SK-N-SH treated with all-trans-retinoic acid at 6 μM for 48 hours (cell line): ENCODE results near the gene MPP2.

Experiments used
- ATAC-seq: fragments of 200-7000 bp; cut with Tn5 transposase; 3 replicates; pipeline ENCODE4 v1.9.1; 2020; ENCODE audit warnings: mild to moderate bottlenecking, moderate library complexity
- CSDC2 ChIP-seq: fragments of 250-450 bp; sonication (Bioruptor Pico); IDR thresholded peaks from 2 replicates; pipeline ENCODE4 v1.5.0; 2020; ENCODE audit warnings: mild to moderate bottlenecking, moderate library complexity
- GLIS3 ChIP-seq: fragments of 250-450 bp; sonication (Bioruptor Pico); IDR thresholded peaks from 2 replicates; pipeline ENCODE4 v1.5.0; 2020; ENCODE audit warnings: mild to moderate bottlenecking, moderate library complexity
- ISL1 ChIP-seq: fragments of 250-450 bp; sonication (Bioruptor Pico); IDR thresholded peaks from 2 replicates; pipeline ENCODE4 v2.1.2; 2022; ENCODE audit warnings: mild to moderate bottlenecking, moderate library complexity
- SNAI2 ChIP-seq: fragments of 250-450 bp; sonication (Bioruptor Pico); IDR thresholded peaks from 2 replicates; pipeline ENCODE4 v1.5.0; 2020; ENCODE audit warnings: mild to moderate bottlenecking, moderate library complexity
- TCF4 ChIP-seq: fragments of 250-450 bp; sonication (Bioruptor Pico); IDR thresholded peaks from 2 replicates; pipeline ENCODE4 v1.8.0; 2021; ENCODE audit warnings: mild to moderate bottlenecking, moderate library complexity, borderline replicate concordance
- TOX ChIP-seq: fragments of 250-450 bp; sonication (Bioruptor Pico); IDR thresholded peaks from 2 replicates; pipeline ENCODE4 v1.8.0; 2021; ENCODE audit warnings: mild to moderate bottlenecking, moderate library complexity, borderline replicate concordance
- ZC3H10 ChIP-seq: fragments of 250-450 bp; sonication (Bioruptor Pico); IDR thresholded peaks from 2 replicates; pipeline ENCODE4 v1.5.1; 2021; ENCODE audit warnings: mild to moderate bottlenecking, moderate library complexity
- ZFP3 ChIP-seq: fragments of 250-450 bp; sonication (Bioruptor Pico); IDR thresholded peaks from 2 replicates; pipeline ENCODE4 v1.5.0; 2020; ENCODE audit warnings: mild to moderate bottlenecking, moderate library complexity
- ZNF565 ChIP-seq: fragments of 450-650 bp; formaldehyde crosslinking; conservative IDR thresholded peaks from 2 replicates; pipeline ENCODE4 v1.5.0; 2020; ENCODE audit warnings: low read depth, mild to moderate bottlenecking, moderate library complexity
- TF ChIP-seq, protein P1 (sequence below): fragments of 250-450 bp; sonication (Bioruptor Pico); IDR thresholded peaks from 2 replicates; pipeline ENCODE4 v1.8.0; 2021; ENCODE audit warnings: low read depth, mild to moderate bottlenecking, moderate library complexity, borderline replicate concordance
- TF ChIP-seq, protein P2 (sequence below): fragments of 250-450 bp; sonication (Bioruptor Pico); IDR thresholded peaks from 2 replicates; pipeline ENCODE4 v1.5.0; 2020; ENCODE audit warnings: mild to moderate bottlenecking, moderate library complexity
- TF ChIP-seq, protein P3 (sequence below): fragments of 250-450 bp; sonication (Bioruptor Pico); IDR thresholded peaks from 2 replicates; pipeline ENCODE4 v1.8.0; 2020; ENCODE audit warnings: mild to moderate bottlenecking, moderate library complexity, borderline replicate concordance
- TF ChIP-seq, protein P4 (sequence below): fragments of 250-450 bp; sonication (Bioruptor Pico); IDR thresholded peaks from 2 replicates; pipeline ENCODE4 v1.5.1; 2021; ENCODE audit warnings: mild to moderate bottlenecking, moderate library complexity

The MPP2 gene

DNA sequence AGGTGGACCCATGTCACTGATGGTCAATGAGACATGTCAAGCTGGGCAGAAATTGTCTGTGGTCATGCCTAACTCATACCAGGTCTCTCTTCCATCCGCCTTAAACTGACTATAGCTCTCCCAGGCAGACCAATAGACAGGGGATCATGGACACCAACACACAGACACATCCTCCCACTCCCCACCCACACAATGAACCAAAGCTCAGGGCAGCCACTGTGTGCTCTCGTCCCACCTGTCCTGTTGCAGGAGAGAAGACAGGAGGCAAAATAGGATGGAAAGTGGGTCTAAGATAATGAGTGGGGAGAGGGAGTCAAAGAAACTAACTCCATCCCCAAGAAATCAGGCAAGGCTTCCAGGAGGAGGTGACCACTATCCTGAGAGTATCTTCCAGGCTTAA, 43.2 kb upstream of the MPP2 start:
- TF ChIP-seq, protein P1, sequence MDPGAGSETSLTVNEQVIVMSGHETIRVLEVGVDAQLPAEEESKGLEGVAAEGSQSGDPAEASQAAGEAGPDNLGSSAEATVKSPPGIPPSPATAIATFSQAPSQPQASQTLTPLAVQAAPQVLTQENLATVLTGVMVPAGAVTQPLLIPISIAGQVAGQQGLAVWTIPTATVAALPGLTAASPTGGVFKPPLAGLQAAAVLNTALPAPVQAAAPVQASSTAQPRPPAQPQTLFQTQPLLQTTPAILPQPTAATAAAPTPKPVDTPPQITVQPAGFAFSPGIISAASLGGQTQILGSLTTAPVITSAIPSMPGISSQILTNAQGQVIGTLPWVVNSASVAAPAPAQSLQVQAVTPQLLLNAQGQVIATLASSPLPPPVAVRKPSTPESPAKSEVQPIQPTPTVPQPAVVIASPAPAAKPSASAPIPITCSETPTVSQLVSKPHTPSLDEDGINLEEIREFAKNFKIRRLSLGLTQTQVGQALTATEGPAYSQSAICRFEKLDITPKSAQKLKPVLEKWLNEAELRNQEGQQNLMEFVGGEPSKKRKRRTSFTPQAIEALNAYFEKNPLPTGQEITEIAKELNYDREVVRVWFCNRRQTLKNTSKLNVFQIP (CRISPR knock-in tag): no peak
- TF ChIP-seq, protein P2, sequence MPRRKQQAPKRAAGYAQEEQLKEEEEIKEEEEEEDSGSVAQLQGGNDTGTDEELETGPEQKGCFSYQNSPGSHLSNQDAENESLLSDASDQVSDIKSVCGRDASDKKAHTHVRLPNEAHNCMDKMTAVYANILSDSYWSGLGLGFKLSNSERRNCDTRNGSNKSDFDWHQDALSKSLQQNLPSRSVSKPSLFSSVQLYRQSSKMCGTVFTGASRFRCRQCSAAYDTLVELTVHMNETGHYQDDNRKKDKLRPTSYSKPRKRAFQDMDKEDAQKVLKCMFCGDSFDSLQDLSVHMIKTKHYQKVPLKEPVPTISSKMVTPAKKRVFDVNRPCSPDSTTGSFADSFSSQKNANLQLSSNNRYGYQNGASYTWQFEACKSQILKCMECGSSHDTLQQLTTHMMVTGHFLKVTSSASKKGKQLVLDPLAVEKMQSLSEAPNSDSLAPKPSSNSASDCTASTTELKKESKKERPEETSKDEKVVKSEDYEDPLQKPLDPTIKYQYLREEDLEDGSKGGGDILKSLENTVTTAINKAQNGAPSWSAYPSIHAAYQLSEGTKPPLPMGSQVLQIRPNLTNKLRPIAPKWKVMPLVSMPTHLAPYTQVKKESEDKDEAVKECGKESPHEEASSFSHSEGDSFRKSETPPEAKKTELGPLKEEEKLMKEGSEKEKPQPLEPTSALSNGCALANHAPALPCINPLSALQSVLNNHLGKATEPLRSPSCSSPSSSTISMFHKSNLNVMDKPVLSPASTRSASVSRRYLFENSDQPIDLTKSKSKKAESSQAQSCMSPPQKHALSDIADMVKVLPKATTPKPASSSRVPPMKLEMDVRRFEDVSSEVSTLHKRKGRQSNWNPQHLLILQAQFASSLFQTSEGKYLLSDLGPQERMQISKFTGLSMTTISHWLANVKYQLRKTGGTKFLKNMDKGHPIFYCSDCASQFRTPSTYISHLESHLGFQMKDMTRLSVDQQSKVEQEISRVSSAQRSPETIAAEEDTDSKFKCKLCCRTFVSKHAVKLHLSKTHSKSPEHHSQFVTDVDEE: no peak
- TF ChIP-seq, protein P3, sequence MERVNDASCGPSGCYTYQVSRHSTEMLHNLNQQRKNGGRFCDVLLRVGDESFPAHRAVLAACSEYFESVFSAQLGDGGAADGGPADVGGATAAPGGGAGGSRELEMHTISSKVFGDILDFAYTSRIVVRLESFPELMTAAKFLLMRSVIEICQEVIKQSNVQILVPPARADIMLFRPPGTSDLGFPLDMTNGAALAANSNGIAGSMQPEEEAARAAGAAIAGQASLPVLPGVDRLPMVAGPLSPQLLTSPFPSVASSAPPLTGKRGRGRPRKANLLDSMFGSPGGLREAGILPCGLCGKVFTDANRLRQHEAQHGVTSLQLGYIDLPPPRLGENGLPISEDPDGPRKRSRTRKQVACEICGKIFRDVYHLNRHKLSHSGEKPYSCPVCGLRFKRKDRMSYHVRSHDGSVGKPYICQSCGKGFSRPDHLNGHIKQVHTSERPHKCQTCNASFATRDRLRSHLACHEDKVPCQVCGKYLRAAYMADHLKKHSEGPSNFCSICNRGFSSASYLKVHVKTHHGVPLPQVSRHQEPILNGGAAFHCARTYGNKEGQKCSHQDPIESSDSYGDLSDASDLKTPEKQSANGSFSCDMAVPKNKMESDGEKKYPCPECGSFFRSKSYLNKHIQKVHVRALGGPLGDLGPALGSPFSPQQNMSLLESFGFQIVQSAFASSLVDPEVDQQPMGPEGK (CRISPR knock-in tag): no peak
- TF ChIP-seq ZNF565 (CRISPR knock-in tag): no peak
- TF ChIP-seq CSDC2 (CRISPR knock-in tag): no peak
- TF ChIP-seq, protein P4, sequence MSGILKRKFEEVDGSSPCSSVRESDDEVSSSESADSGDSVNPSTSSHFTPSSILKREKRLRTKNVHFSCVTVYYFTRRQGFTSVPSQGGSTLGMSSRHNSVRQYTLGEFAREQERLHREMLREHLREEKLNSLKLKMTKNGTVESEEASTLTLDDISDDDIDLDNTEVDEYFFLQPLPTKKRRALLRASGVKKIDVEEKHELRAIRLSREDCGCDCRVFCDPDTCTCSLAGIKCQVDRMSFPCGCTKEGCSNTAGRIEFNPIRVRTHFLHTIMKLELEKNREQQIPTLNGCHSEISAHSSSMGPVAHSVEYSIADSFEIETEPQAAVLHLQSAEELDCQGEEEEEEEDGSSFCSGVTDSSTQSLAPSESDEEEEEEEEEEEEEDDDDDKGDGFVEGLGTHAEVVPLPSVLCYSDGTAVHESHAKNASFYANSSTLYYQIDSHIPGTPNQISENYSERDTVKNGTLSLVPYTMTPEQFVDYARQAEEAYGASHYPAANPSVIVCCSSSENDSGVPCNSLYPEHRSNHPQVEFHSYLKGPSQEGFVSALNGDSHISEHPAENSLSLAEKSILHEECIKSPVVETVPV (CRISPR knock-in tag): no peak
- no peak for TF ChIP-seq ISL1 (CRISPR knock-in tag)
- ATAC-seq: no peak

DNA sequence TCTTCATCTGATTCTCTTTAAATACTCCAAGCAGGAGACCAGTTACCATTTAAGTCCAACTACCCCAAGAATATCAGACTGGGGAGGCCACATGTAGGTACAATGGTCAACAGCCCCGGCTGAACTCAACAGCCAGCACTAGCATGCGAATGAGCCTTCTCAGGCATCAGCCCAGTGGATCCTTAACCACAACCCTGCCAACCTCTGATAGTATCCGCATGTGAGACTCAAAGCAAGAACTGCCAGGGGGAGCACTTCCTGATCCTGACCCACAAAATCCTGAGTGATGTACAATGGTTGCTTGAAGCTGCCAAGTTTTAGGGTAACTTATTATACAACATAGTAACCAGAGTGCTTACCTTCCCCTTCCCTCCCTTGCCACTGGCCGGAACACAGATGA, 42.4 kb upstream of the MPP2 start:
- TF ChIP-seq TOX (CRISPR knock-in tag) (no peak), GLIS3 (CRISPR knock-in tag) (no peak)
- TF ChIP-seq, protein P2: no peak
- ATAC-seq: peak; percentile 25; the same call in 1 of the 3 replicates

DNA sequence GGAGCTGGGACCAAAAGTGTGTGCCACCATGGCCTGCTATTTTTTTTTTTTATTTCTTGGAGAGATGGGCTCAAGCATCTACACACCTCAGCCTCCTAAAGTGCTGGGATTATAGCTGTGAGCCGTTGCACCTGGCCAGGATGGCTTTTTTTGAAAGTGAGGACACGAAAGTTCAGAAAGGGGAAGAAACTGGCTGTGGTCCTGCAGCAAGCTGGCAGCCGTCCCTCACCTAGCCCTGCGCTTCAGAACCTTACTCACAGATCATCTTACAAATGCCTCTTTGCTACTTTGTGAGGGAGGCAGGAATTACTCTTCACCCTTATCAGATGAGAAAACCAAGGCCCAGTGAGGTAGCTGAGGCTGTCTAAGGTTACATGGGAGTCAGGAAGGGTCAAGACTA, 39.4 kb upstream of the MPP2 start:
- no peak; the same call in 2 of the 3 replicates for ATAC-seq
- TF ChIP-seq ZFP3 (CRISPR knock-in tag): no peak
- TF ChIP-seq TOX (CRISPR knock-in tag): no peak
- no peak for TF ChIP-seq TCF4 (CRISPR knock-in tag)
- TF ChIP-seq ZC3H10 (CRISPR knock-in tag): no peak
- TF ChIP-seq, protein P3 (CRISPR knock-in tag): no peak
- no peak for TF ChIP-seq SNAI2
